Left lung (tissue), 10 donors: ENCODE results near the gene PLET1. TPM values are rescaled to one million over a fixed set of nuclear protein-coding genes. Genes with fewer than 3 reads are reported as not detected.

Experiments
- ATAC-seq: fragments of 200-7000 bp; cut with Tn5 transposase; one replicate; pipeline ENCODE4 v1.9.1; 2020; ENCODE audit warnings: moderate library complexity
- DNase-seq, 4 donors: peaks; one replicate each; pipeline ENCODE4 v3.0.0-alpha.2; 2013 to 2020
- H3K27ac ChIP-seq, 2 donors: fragments of 200-600 bp; sonication (generic) in 1 of 2; one replicate each; pipeline versions ENCODE4 v1.5.0 to v1.8.0; 2020 to 2021
- H3K27me3 ChIP-seq, 2 donors: fragments of 200-600 bp; sonication (generic) in 1 of 2; one replicate each; pipeline versions ENCODE4 v1.5.0 to v1.8.0; 2020 to 2021
- H3K36me3 ChIP-seq, 2 donors: fragments of 200-600 bp; sonication (generic) in 1 of 2; one replicate each; pipeline versions ENCODE4 v1.5.0 to v1.8.0; 2020 to 2021
- H3K4me1 ChIP-seq, 2 donors: fragments of 200-600 bp; one replicate each; pipeline ENCODE4 v1.8.0; 2021
- H3K4me3 ChIP-seq, 2 donors: fragments of 200-600 bp; sonication (generic) in 1 of 2; one replicate each; pipeline versions ENCODE4 v1.5.0 to v1.8.0; 2020 to 2021; ENCODE audit warnings: mild to moderate bottlenecking in 1 of 2
- H3K9me3 ChIP-seq, 2 donors: fragments of 200-600 bp; sonication (generic) in 1 of 2; one replicate each; pipeline versions ENCODE4 v1.5.0 to v1.8.0; 2020 to 2021
- intact Hi-C, 2 donors: fragments of 100-400 bp; cut with DNase I; formaldehyde crosslinking; loops; one replicate each; pipeline versions ENCODE4 v1.11.2 to v1.14.2; 2022
- polyA plus RNA-seq, 6 donors: library from polyadenylated mRNA; unstranded; fragments of 120-200 nt; gene quantifications; one replicate each; pipeline ENCODE4 v1.2.1, GENCODE V29; 2013; ENCODE audit not compliant: insufficient read length in 6 of 6
- total RNA-seq, 2 donors: library from RNA; stranded (reverse); fragmentation: NEBNext Ultra II Directional; extraction: Animal tissue kit (Norgen Biotek cat#: 25700); gene quantifications; one replicate each; pipeline ENCODE4 v1.2.1, GENCODE V29; 2021
- TF ChIP-seq, protein P1 (sequence below), 2 donors: fragments of 200-600 bp; sonication (generic) in 1 of 2; IDR thresholded peaks; one replicate each; pipeline versions ENCODE4 v1.5.0 to v1.8.0; 2021; ENCODE audit warnings: antibody characterized with exemption in 2 of 2
- donor health status: DM: no; HTN: yes; CAD: no.
- donor health status: DM: no; HTN: no; CAD: no.

The PLET1 gene
- total and polyA plus RNA-seq, 8 donors: 0.18 TPM; not detected in 6

DNA sequence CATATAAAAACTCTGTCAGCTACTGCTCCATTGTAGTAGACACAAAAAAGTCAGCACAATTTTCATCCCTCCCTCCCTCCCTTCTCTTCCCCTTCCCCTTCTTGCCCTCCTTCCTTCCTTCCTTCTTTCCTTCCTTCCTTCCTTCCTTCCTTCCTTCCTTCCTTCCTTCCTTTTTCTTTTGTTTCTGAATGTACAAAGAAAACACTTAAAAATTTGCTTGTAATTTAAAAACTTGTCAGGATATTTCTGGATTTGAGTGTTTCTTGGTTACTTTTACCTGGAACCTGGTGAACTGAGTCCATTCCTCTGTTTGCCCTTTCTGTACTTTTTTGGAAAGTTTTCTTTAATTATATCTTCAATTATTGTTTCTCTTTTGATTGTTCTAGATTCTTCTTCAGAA, 31.5 kb upstream of the PLET1 start:
- intact Hi-C loops: loop anchor here in 1 of 2 donors (10.0 kb wide), 1 partner anchor 263 kb away; no protein-coding TSS in a partner anchor
- no peak for ATAC-seq

DNA sequence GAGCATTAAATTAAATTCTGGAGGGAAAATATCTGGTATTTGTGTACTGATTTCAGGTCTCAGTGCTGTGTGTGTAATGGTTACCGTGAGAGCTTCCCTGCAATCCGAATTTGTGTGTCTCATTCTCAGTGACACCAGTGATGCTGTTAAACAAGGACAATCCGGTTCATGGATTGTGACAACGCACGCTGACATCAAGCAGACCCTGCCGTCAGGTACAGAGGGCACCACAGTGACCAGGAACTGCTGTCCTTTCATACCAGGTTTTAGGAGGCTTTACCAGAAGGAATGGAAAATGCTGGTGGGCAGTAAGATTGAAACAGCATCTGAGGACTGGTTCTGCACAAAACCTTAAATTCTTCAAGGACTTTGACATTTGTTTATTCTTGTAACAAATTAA, 30.5 kb upstream of the PLET1 start:
- no peak overlapping the region for H3K27ac ChIP-seq
- H3K36me3 ChIP-seq: no peaks in the 10 kb centered on the region
- no peaks in the 10 kb centered on the region for H3K9me3 ChIP-seq
- intact Hi-C loops: loop anchor here in 1 of 2 donors (10.0 kb wide), 1 partner anchor 264 kb away; no protein-coding TSS in a partner anchor
- H3K27me3 ChIP-seq: no peaks in the 10 kb centered on the region
- peaks cover 0 to 22% of the 10 kb centered on the region in 2 donors for H3K4me1 ChIP-seq
- DNase-seq (no peak), ATAC-seq (no peak)
- TF ChIP-seq, protein P1, sequence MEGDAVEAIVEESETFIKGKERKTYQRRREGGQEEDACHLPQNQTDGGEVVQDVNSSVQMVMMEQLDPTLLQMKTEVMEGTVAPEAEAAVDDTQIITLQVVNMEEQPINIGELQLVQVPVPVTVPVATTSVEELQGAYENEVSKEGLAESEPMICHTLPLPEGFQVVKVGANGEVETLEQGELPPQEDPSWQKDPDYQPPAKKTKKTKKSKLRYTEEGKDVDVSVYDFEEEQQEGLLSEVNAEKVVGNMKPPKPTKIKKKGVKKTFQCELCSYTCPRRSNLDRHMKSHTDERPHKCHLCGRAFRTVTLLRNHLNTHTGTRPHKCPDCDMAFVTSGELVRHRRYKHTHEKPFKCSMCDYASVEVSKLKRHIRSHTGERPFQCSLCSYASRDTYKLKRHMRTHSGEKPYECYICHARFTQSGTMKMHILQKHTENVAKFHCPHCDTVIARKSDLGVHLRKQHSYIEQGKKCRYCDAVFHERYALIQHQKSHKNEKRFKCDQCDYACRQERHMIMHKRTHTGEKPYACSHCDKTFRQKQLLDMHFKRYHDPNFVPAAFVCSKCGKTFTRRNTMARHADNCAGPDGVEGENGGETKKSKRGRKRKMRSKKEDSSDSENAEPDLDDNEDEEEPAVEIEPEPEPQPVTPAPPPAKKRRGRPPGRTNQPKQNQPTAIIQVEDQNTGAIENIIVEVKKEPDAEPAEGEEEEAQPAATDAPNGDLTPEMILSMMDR (IDR thresholded peaks at IDR 0.05): no peak
- no peak overlapping the region for H3K4me3 ChIP-seq

More for the DNA sequence above, 31.5 kb upstream of the PLET1 start:
- H3K4me3 ChIP-seq: no peak overlapping the region
- H3K27me3 ChIP-seq: no peaks in the 10 kb centered on the region
- DNase-seq: no peak
- TF ChIP-seq, protein P1 (IDR thresholded peaks at IDR 0.05): no peak
- no peak overlapping the region for H3K27ac ChIP-seq
- H3K36me3 ChIP-seq: no peaks in the 10 kb centered on the region
- peaks cover 0 to 22% of the 10 kb centered on the region in 2 donors for H3K4me1 ChIP-seq
- H3K9me3 ChIP-seq: no peaks in the 10 kb centered on the region

DNA sequence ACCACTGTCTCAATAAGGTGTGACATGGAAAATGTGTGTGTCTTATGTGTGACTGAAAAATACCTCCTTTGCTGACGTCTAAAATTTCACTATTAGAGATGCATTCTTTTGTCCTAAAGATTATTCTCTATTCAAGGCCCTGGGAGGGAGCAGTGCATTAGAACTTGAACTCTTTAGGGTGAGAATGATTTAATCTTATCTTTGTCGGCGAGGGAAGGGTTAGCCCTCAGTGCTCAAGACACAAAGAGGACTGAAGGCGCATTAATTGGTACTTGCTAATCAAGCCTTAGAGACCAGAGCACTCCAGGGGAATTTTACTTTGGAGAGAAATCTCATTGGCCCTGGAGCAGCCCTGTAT, 29.8 kb upstream of the PLET1 start:
- peaks cover 0 to 22% of the 10 kb centered on the region in 2 donors for H3K4me1 ChIP-seq
- no peaks in the 10 kb centered on the region for H3K36me3 ChIP-seq
- H3K9me3 ChIP-seq: no peaks in the 10 kb centered on the region
- H3K27ac ChIP-seq: no peak overlapping the region
- H3K4me3 ChIP-seq: peak overlapping the region; percentile 42 to 51
- no peaks in the 10 kb centered on the region for H3K27me3 ChIP-seq
- TF ChIP-seq, protein P1 (IDR thresholded peaks at IDR 0.05): no peak
- ATAC-seq (peak; percentile 4), DNase-seq (peak in 1 of 4 donors; percentile 13)
- intact Hi-C loops: loop anchor here in 1 of 2 donors (10.0 kb wide), 1 partner anchor 264 kb away; no protein-coding TSS in a partner anchor

DNA sequence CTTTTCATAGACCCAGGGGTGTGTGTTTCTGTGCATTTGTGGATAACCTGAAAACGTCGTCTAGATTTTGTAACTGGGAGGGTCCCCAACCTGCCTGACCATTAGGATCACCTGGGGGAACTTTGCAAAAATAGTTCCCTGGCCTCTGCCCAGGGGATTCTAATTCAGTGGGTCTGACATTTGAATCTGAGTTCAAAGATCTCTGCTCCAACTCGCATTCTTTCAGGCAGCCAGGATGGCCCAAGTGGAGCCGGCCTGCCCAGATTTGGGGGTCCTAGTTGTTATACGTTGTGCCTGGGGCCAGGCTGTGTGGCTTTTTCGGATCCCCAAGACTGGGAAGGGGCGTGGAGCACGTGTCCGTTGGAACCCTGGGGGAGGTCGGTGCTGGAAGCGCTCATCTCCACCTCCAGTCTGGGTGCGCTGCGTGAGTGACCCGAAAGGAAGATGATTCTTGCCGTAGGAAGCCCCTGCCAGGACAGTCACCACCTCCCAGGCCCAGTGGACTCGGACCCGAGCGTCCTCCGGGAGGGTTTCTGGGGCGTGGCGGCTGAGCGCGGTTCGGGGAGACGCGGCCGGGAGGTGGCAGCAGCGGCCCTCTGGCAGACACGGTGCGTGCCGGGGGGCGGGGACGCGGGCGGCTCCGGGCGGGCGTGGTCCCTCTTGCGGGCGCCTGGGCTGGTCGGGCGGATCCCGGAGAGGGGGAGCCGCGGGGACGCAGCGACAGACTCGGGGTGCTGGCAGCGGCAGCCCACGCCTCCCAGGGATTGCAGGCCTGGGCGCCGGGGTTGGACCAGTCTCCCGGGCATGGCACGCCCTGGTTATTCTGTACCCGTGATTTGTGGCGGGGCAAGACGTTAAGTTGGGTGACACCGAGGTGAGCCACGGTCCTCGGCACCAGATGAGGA, 29.2 kb upstream of the PLET1 start:
- H3K27ac ChIP-seq: no peak overlapping the region
- no peaks in the 10 kb centered on the region for H3K9me3 ChIP-seq
- no peaks in the 10 kb centered on the region for H3K27me3 ChIP-seq
- peak; percentile 62 to 98 (median 82) for DNase-seq
- peak overlapping the region; percentile 42 to 51 for H3K4me3 ChIP-seq
- H3K36me3 ChIP-seq: no peaks in the 10 kb centered on the region
- peaks cover 0 to 22% of the 10 kb centered on the region in 2 donors for H3K4me1 ChIP-seq
- intact Hi-C loops: loop anchor here in 1 of 2 donors (10.0 kb wide), 1 partner anchor 265 kb away; no protein-coding TSS in a partner anchor
- TF ChIP-seq, protein P1 (IDR thresholded peaks at IDR 0.05): peak; percentile 83 to 90
- ATAC-seq: peak; percentile 99

DNA sequence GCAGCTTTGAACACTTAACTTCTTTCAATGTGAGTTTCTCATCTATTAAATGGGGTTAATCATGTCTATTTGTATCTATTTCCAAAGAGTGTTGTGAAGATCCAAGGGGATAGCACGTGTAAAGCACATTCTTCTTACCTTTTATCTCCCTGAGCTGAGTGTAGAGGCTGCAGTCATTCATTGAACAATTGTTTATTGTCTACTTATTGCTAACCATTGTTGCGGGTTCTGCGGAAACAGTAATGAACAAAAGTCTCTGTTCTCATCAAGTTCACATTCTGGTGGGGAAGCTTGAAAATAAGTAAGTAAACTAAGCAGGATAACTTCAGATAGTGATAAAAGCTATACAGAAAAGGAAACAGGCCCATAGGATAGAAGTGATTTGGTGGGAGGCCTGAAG, 27.4 kb upstream of the PLET1 start:
- no peak overlapping the region for H3K27ac ChIP-seq
- no peak overlapping the region for H3K4me3 ChIP-seq
- H3K27me3 ChIP-seq: no peaks in the 10 kb centered on the region
- H3K4me1 ChIP-seq: peaks cover 0 to 17% of the 10 kb centered on the region in 2 donors
- TF ChIP-seq, protein P1 (IDR thresholded peaks at IDR 0.05): no peak
- ATAC-seq (no peak), DNase-seq (no peak)
- no peaks in the 10 kb centered on the region for H3K36me3 ChIP-seq
- intact Hi-C loops: no loop called here
- no peaks in the 10 kb centered on the region for H3K9me3 ChIP-seq
